ENCODE results near the gene CMIP. TPM values are rescaled to one million over a fixed set of nuclear protein-coding genes. Genes with fewer than 3 reads are reported as not detected.

The CMIP gene
- total and polyA plus RNA-seq, 7 donors, result 11.0 to 60.3 (median 20.4) TPM

- H3K27ac ChIP-seq, result peak overlapping the region; percentile 12 to 87 (median 80)
- 37 to 73% methylated on average over 27 of the region's 27 CpGs for WGBS, 2 donors
- intact Hi-C loops (cut with DNase I), result loop anchor here (5.0 kb wide), 1 partner anchor 265 kb away; the partner anchor contains the start of gene CMIP
- peaks cover 0 to 48% (median 23%) of the 10 kb centered on the region in 4 donors for H3K36me3 ChIP-seq
- no peaks in the 10 kb centered on the region for H3K27me3 ChIP-seq
- H3K4me1 ChIP-seq, result peaks cover 2 to 62% (median 58%) of the 10 kb centered on the region in 4 donors
- TF ChIP-seq POLR2A (IDR thresholded peaks at IDR 0.05) (no peak), POLR2AphosphoS5 (IDR thresholded peaks at IDR 0.05) (peak in 3 of 4 donors; percentile 25 to 74 (median 67)), CTCF (IDR thresholded peaks at IDR 0.05) (no peak), EP300 (IDR thresholded peaks at IDR 0.05) (peak in 2 of 4 donors; percentile 36 to 62)
- no peaks in the 10 kb centered on the region for H3K9me3 ChIP-seq
- peak; percentile 90 for DNase-seq
- no peak overlapping the region for H3K4me3 ChIP-seq
Measured at GRCh38 chr16:81707411-81708265, 263.0 kb downstream of the CMIP start.

- intact Hi-C loops (cut with DNase I), result loop anchor here (5.0 kb wide), 1 partner anchor 266 kb away; the partner anchor contains the start of gene CMIP
- no peak overlapping the region for H3K4me3 ChIP-seq
- 53 to 77% methylated on average over 11 of the region's 11 CpGs for WGBS, 2 donors
Measured at GRCh38 chr16:81708266-81709015, 263.8 kb downstream of the CMIP start.

GRCh38 chr16:81709016-81709900, 264.6 kb downstream of the CMIP start:
- H3K4me3 ChIP-seq, result no peak overlapping the region
- no peaks in the 10 kb centered on the region for H3K9me3 ChIP-seq
- DNase-seq, result no peak
- peaks cover 2 to 51% (median 48%) of the 10 kb centered on the region in 4 donors for H3K4me1 ChIP-seq
- TF ChIP-seq EP300 (IDR thresholded peaks at IDR 0.05) (no peak), CTCF (IDR thresholded peaks at IDR 0.05) (no peak), POLR2AphosphoS5 (IDR thresholded peaks at IDR 0.05) (no peak), POLR2A (IDR thresholded peaks at IDR 0.05) (no peak)
- H3K27ac ChIP-seq, result peak overlapping the region in 3 of 4 donors; percentile 74 to 87 (median 86)
- peaks cover 0 to 38% (median 23%) of the 10 kb centered on the region in 4 donors for H3K36me3 ChIP-seq
- 81 to 82% methylated on average over 21 of the region's 21 CpGs for WGBS, 2 donors
- no peaks in the 10 kb centered on the region for H3K27me3 ChIP-seq
- intact Hi-C loops (cut with DNase I), result loop anchor here (5.0 kb wide), 1 partner anchor 267 kb away; the partner anchor contains the start of gene CMIP

More at GRCh38 chr16:81708266-81709015, 263.8 kb downstream of the CMIP start:
- peaks cover 0 to 41% (median 23%) of the 10 kb centered on the region in 4 donors for H3K36me3 ChIP-seq
- peaks cover 2 to 57% (median 52%) of the 10 kb centered on the region in 4 donors for H3K4me1 ChIP-seq
- H3K27me3 ChIP-seq, result no peaks in the 10 kb centered on the region
- peak overlapping the region; percentile 12 to 87 (median 80) for H3K27ac ChIP-seq
- TF ChIP-seq EP300 (IDR thresholded peaks at IDR 0.05) (no peak), POLR2A (IDR thresholded peaks at IDR 0.05) (no peak), POLR2AphosphoS5 (IDR thresholded peaks at IDR 0.05) (no peak), CTCF (IDR thresholded peaks at IDR 0.05) (no peak)
- no peaks in the 10 kb centered on the region for H3K9me3 ChIP-seq
- DNase-seq, result no peak

- WGBS, 2 donors, result 88 to 91% methylated on average over 20 of the region's 20 CpGs
- no peak for DNase-seq
- H3K9me3 ChIP-seq, result no peaks in the 10 kb centered on the region
- peak overlapping the region in 2 of 4 donors; percentile 86 to 87 for H3K27ac ChIP-seq
- H3K36me3 ChIP-seq, result peaks cover 0 to 32% (median 21%) of the 10 kb centered on the region in 4 donors
- intact Hi-C loops (cut with DNase I), result loop anchor here (5.0 kb wide), 1 partner anchor 63 kb away; no protein-coding TSS in a partner anchor
- TF ChIP-seq EP300 (IDR thresholded peaks at IDR 0.05), result no peak
- no peak for TF ChIP-seq POLR2AphosphoS5 (IDR thresholded peaks at IDR 0.05)
- TF ChIP-seq POLR2A (IDR thresholded peaks at IDR 0.05), result no peak
- no peak for TF ChIP-seq CTCF (IDR thresholded peaks at IDR 0.05)
- H3K4me3 ChIP-seq, result no peak overlapping the region
- H3K4me1 ChIP-seq, result peaks cover 2 to 57% (median 51%) of the 10 kb centered on the region in 4 donors
- H3K27me3 ChIP-seq, result no peaks in the 10 kb centered on the region
Measured at GRCh38 chr16:81710044-81710443, 265.4 kb downstream of the CMIP start.

Measured in sigmoid colon (tissue), 7 donors.